Ascending aorta (tissue), 2 donors: ENCODE results near the gene SPATA33. TPM values are rescaled to one million over a fixed set of nuclear protein-coding genes. Genes with fewer than 3 reads are reported as not detected.
A peak's percentile ranks its signal among the peaks of the same experiment; 100 is the strongest.

Experiments used
- DNase-seq, 2 donors: peaks; one replicate each; pipeline ENCODE4 v3.0.0-alpha.2; 2019; ENCODE audit warnings: low spot score in 2 of 2
- H3K27ac ChIP-seq, 2 donors: fragments of 200-600 bp; sonication (generic); one replicate each; pipeline ENCODE4 v1.5.1; 2016 to 2017; ENCODE audit warnings: mild to moderate bottlenecking in 1 of 2
- H3K27me3 ChIP-seq: fragments of 200-600 bp; sonication (generic); one replicate; pipeline ENCODE4 v1.5.1; 2017
- H3K36me3 ChIP-seq, 2 donors: fragments of 200-600 bp; sonication (generic); one replicate each; pipeline ENCODE4 v1.5.1; 2016
- H3K4me1 ChIP-seq, 2 donors: fragments of 200-600 bp; sonication (generic); one replicate each; pipeline ENCODE4 v1.5.1; 2016 to 2017; ENCODE audit warnings: mild to moderate bottlenecking in 1 of 2
- H3K4me3 ChIP-seq, 2 donors: fragments of 200-600 bp; sonication (generic); one replicate each; pipeline ENCODE4 v1.5.1; 2016 to 2017; ENCODE audit warnings: mild to moderate bottlenecking in 1 of 2
- H3K9me3 ChIP-seq, 2 donors: fragments of 200-600 bp; sonication (generic); one replicate each; pipeline ENCODE4 v1.5.1; 2016
- intact Hi-C: fragments of 100-400 bp; cut with DNase I; formaldehyde crosslinking; loops from one replicate; pipeline ENCODE4 v1.15.1; 2023
- total RNA-seq: library from RNA; depleted of rRNA; stranded (reverse); fragments of >200 nt; gene quantifications from one replicate; pipeline ENCODE4 v1.1.0, GENCODE V29; 2016
- TF ChIP-seq, protein P1 (sequence below), 3 experiments: fragments of 200-600 bp in 2 of 3; fragments of 450-650 bp in 1 of 3; sonication (generic) in 2 of 3; IDR thresholded peaks; one replicate each; pipeline ENCODE4 v1.5.1; 2016 to 2019; ENCODE audit warnings: antibody characterized with exemption in 3 of 3, mild to moderate bottlenecking in 1 of 3, moderate library complexity in 1 of 3

SPATA33 gene
- total RNA-seq, 1 donor from 2014 or later = 0.21 TPM

GRCh38 chr16:89653656-89654295, 3.9 kb upstream of the SPATA33 start:
- no peak for DNase-seq
- Histone ChIP-seq H3K36me3 (peaks cover 28% of the 10 kb centered on the region in 2 donors), H3K27ac (no peak overlapping the region), H3K4me3 (no peak overlapping the region), H3K4me1 (peaks cover 3 to 11% of the 10 kb centered on the region in 2 donors), H3K9me3 (no peaks in the 10 kb centered on the region), H3K27me3 (no peaks in the 10 kb centered on the region)
- intact Hi-C loops = loop anchor here (10.0 kb wide), 1 partner anchor 409 kb away; no protein-coding TSS in a partner anchor
- TF ChIP-seq, protein P1, sequence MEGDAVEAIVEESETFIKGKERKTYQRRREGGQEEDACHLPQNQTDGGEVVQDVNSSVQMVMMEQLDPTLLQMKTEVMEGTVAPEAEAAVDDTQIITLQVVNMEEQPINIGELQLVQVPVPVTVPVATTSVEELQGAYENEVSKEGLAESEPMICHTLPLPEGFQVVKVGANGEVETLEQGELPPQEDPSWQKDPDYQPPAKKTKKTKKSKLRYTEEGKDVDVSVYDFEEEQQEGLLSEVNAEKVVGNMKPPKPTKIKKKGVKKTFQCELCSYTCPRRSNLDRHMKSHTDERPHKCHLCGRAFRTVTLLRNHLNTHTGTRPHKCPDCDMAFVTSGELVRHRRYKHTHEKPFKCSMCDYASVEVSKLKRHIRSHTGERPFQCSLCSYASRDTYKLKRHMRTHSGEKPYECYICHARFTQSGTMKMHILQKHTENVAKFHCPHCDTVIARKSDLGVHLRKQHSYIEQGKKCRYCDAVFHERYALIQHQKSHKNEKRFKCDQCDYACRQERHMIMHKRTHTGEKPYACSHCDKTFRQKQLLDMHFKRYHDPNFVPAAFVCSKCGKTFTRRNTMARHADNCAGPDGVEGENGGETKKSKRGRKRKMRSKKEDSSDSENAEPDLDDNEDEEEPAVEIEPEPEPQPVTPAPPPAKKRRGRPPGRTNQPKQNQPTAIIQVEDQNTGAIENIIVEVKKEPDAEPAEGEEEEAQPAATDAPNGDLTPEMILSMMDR (IDR thresholded peaks at IDR 0.05) = no peak

DNA sequence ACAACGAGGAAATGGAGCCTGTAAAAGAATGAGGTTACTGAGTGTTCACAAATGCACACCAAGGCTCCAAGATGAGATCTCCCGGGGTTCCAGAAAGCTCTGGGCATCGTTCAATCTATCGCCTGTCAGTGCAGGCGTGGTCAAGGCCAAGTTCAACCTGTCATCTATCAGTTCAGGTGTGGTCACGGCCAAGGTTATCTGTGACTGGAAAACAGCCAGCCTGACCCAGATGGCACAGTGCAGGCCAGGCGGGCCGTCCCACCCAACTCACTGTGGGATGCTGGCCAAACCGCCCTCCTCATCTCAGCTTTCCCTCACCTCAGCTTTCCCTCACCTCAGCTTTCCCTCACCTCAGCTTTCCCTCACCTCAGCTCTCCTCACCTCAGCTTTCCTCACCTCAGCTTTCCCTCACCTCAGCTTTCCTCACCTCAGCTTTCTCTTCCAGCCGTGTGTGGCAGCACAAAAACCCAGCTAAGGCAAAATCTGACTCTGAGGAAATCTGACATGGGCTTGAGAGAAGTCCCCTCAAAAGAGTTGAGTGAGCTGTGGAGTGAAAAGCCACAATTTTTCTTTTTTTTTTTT, 2.5 kb upstream of the SPATA33 start:
- no peak for DNase-seq
- Histone ChIP-seq H3K4me1 (peaks cover 3 to 15% of the 10 kb centered on the region in 2 donors), H3K4me3 (no peak overlapping the region), H3K36me3 (peaks cover 15 to 19% of the 10 kb centered on the region in 2 donors), H3K27me3 (no peaks in the 10 kb centered on the region), H3K27ac (no peak overlapping the region), H3K9me3 (no peaks in the 10 kb centered on the region)
- intact Hi-C loops = loop anchor here (5.0 to 10.0 kb wide), 2 partner anchors 148 to 410 kb away; partner anchors contain the start of gene SPG7
- TF ChIP-seq, protein P1 (IDR thresholded peaks at IDR 0.05) = no peak

DNA sequence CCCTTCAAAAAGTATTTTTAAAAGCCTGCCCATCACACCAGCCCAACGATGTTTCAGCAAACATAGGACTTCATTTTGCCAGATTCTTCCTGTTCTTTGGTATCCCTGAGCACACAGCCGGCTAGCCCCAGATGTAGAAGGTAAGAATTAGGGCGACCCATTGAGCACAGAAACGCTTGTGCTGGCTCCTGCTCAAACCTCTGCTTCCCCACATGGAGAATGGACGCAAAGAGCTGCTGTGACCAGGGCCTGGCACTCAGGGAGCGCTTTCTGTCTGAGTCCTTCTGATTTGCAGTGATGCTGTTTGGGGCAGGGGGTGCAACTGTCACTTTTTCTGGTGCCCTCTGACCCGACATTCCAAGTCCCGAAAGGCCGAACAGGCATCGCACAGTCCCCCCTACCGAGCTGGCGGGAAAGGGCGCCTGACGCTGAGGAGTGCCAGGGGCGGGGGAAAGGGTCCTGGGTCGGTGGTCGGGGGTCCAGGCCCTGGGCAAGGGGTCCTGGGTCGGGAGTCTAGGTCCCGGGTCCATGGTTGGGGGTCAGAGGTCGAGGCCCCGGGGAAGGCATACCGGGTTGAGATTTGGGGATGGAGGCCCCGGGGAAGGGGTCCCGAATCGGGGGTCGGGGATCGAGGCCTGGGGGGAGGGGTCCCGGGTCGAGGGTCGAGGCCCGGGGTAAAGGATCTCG, 1.1 kb upstream of the SPATA33 start:
- no peak for DNase-seq
- Histone ChIP-seq H3K27ac (peak overlapping the region in 1 of 2 donors; percentile 93), H3K4me1 (peaks cover 3 to 15% of the 10 kb centered on the region in 2 donors), H3K36me3 (peaks cover 6 to 8% of the 10 kb centered on the region in 2 donors), H3K27me3 (no peaks in the 10 kb centered on the region), H3K9me3 (no peaks in the 10 kb centered on the region), H3K4me3 (peak overlapping the region; percentile 78 to 95)
- intact Hi-C loops = loop anchor here (1.0 to 10.0 kb wide), 7 partner anchors 30 to 412 kb away; partner anchors contain the start of genes CDK10, RPL13, SPG7 and TCF25
- TF ChIP-seq, protein P1 (IDR thresholded peaks at IDR 0.05) = no peak

DNA sequence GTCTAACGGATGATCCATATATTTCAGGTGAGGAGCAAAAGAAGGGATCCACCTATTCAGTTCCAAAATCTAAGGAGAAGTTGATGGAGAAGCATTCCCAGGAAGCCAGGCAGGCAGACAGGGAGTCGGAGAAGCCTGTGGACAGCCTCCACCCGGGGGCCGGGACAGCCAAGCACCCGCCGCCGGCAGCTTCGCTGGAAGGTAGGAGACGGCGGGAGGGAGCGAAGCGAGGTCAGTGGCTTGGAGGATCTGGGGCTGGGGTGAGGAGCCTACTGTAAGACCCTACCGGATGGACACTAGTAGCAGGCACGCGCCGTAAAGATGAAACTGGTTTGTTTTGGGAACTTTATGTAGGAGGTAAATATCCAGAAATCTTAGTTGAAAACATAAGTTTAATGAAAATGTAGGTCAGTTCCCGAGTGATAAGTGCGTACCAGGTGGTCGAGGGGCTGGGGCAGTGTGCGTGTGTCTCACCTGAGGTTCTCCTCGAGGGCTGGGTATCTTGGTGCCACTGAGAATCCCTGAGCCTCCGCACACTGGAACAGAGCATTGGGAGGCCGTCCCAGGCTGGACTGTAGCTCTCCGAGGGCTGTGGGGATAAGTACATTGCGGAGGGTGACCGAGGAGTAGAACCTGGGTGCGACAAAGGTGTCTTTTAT, 714 bp downstream of the SPATA33 start:
- Histone ChIP-seq H3K9me3 (no peaks in the 10 kb centered on the region), H3K27ac (peak overlapping the region; percentile 72 to 93), H3K36me3 (peaks cover 0 to 5% of the 10 kb centered on the region in 2 donors), H3K4me1 (peaks cover 3 to 15% of the 10 kb centered on the region in 2 donors), H3K27me3 (no peaks in the 10 kb centered on the region), H3K4me3 (peak overlapping the region; percentile 78 to 95)
- TF ChIP-seq, protein P1 (IDR thresholded peaks at IDR 0.05) = no peak
- DNase-seq = no peak
- intact Hi-C loops = loop anchor here (5.0 to 10.0 kb wide), 2 partner anchors 151 to 414 kb away; partner anchors contain the start of gene SPG7

DNA sequence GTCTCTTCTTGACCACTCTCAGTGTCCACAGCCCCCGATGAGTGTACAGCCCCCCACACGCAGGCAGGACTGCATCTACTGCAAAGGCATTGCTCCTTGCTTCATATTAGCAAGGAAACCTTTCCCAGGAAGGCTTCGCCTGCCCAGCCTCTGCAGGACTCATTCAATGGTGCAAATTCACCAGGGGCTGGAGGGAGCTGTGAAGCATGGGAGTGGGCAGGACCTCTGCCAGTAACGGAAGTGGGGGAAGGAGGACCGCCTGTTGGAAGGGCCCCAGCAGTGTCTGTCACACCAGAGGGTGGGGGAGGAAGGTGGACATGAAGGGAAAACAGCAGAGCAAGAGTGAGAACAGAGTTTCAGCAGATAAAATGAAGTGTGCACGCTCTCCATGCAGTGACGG, 2.5 kb downstream of the SPATA33 start:
- H3K36me3 ChIP-seq = peaks cover 0 to 5% of the 10 kb centered on the region in 2 donors
- H3K9me3 ChIP-seq = no peaks in the 10 kb centered on the region
- peaks cover 3 to 15% of the 10 kb centered on the region in 2 donors for H3K4me1 ChIP-seq
- no peak overlapping the region for H3K27ac ChIP-seq
- TF ChIP-seq, protein P1 (IDR thresholded peaks at IDR 0.05) = no peak
- intact Hi-C loops = no loop called here
- H3K4me3 ChIP-seq = no peak overlapping the region
- H3K27me3 ChIP-seq = no peaks in the 10 kb centered on the region
- DNase-seq = no peak
